Stomach (tissue), 9 donors: Measurements from ENCODE around the gene TMEM258. TPM values are rescaled to one million over a fixed set of nuclear protein-coding genes. Genes with fewer than 3 reads are reported as not detected.

Source experiments
- DNase-seq, 2 donors: peaks; one replicate each; pipeline versions ENCODE4 v3.0.0 to v3.0.0-alpha.2; 2013 to 2019
- H3K27ac ChIP-seq, 5 donors: fragments of 200-600 bp in 4 of 5; sonication (generic) in 4 of 5; one replicate each; pipeline ENCODE4 v1.5.1; 2013 to 2019; ENCODE audit warnings: mild to moderate bottlenecking in 1 of 5, moderate library complexity in 1 of 5
- H3K27me3 ChIP-seq, 3 donors: fragments of 200-600 bp; sonication (generic); one replicate each; pipeline ENCODE4 v1.5.1; 2017 to 2019; ENCODE audit warnings: mixed run types in 1 of 3
- H3K36me3 ChIP-seq, 4 donors: fragments of 200-600 bp; sonication (generic); 1 replicate in 3 of 4; 2 replicates in 1 of 4; pipeline ENCODE4 v1.5.1; 2016 to 2019
- H3K4me1 ChIP-seq, 4 donors: fragments of 200-600 bp; sonication (generic); one replicate each; pipeline ENCODE4 v1.5.1; 2016 to 2019
- H3K4me3 ChIP-seq, 4 donors: fragments of 200-600 bp; sonication (generic) in 3 of 4; one replicate each; pipeline ENCODE4 v1.5.1; 2016 to 2019; ENCODE audit warnings: mild to moderate bottlenecking in 1 of 4
- H3K9me3 ChIP-seq, 4 donors: fragments of 200-600 bp; sonication (generic); one replicate each; pipeline ENCODE4 v1.5.1; 2016 to 2019
- EP300 ChIP-seq: sonication (generic); formaldehyde crosslinking; IDR thresholded peaks from one replicate; pipeline ENCODE4 v1.6.1; 2017; ENCODE audit warnings: antibody characterized with exemption
- POLR2A ChIP-seq, 4 donors: fragments of 450-650 bp; IDR thresholded peaks; one replicate each; pipeline ENCODE4 v1.6.1; 2016; ENCODE audit warnings: antibody characterized with exemption in 4 of 4, control low read depth in 2 of 4, mild to moderate bottlenecking in 1 of 4, moderate library complexity in 1 of 4
- POLR2AphosphoS5 ChIP-seq, 3 donors: sonication (generic); formaldehyde crosslinking; IDR thresholded peaks; one replicate each; pipeline ENCODE4 v1.6.1; 2016; ENCODE audit warnings: antibody characterized with exemption in 3 of 3
- WGBS, 5 donors: extraction: QIAGEN DNeasy Blood & Tissue Kit in 3 of 5; methylation state at CpG; one replicate each; pipeline versions ENCODE4 v1.1.5 to v1.1.7; 2013 to 2018; 5-methylcytosine and 5-hydroxymethylcytosine counted together
- intact Hi-C: fragments of 100-400 bp; cut with DNase I; formaldehyde crosslinking; loops from one replicate; pipeline ENCODE4 v1.15.1; 2023; ENCODE audit warnings: low total_unique reads
- polyA plus RNA-seq, 3 donors: library from polyadenylated mRNA; stranded (reverse); fragments of 200-250 nt; gene quantifications; one replicate each; pipeline ENCODE4 v1.2.3, GENCODE V29; 2013
- total RNA-seq, 5 donors: library from RNA; depleted of rRNA; stranded (reverse); fragments of >200 nt; gene quantifications; one replicate each; pipeline versions ENCODE4 v1.1.0 to v1.2.3, GENCODE V29; 2014 to 2016
- TF ChIP-seq, protein P1 (sequence below), 7 experiments: fragments of 450-650 bp in 4 of 7; fragments of 200-600 bp in 3 of 7; sonication (generic) in 3 of 7; IDR thresholded peaks; one replicate each; pipeline ENCODE4 v1.5.1; 2016 to 2019; ENCODE audit warnings: antibody characterized with exemption in 7 of 7, control low read depth in 2 of 7, mild to moderate bottlenecking in 1 of 7
- donor health status: healthy with polysubstance abuse.
- donor health status: Bipolar disorder and iron deficiency.
- donor health status: healthy.

The TMEM258 gene
- total and polyA plus RNA-seq, 8 donors, result 24.1 to 274 (median 50.3) TPM; not detected in 1

DNA sequence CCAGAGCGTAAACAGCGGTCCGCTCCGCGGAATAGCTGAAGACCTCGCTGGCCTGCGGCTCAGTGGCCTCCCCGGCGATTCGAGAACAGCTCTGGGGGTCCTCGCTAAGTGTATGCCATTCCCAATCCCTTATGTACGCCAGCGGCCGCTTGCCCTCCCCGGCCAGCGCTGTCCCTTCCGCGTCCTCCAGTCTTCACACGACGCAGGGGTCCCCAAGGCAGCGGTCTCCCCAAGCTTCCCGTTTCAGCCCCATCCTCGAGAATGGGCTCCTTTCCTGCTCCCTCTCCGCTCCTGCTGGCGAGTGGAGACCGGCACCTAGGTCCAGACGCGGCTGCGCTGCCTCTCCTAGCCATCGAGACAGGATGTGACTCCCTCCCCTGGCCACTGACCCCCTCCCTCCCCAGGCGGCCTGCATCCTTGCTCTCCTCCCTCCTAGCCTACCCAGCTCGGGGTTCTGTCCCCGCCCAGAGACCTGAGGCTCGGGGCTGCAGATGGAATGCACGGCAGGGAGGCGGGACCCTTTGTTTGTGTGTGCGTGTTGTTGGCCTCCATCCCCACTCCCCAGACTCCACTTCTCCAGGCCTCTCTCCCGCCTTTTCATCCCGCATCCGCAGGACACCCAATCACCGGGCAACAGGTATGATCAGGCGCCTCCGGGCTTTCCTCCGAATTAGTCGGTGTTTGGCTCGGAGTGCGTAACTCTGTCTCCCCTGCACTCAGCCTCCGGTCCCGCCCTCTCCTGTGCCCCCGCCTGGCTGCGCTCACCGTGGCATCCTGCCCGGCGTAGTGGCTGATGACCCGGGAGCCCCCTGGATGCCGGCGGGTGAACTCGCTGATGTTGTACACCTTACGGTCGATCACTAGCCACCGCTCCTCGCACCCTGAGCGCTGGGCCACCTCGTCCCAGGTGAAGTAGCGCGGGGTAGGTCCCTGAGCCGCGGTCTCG lies 23.7 kb upstream of the TMEM258 start:
- peaks cover 7 to 31% (median 25%) of the 10 kb centered on the region in 4 donors for H3K4me1 ChIP-seq
- peaks cover 9 to 23% (median 14%) of the 10 kb centered on the region in 4 donors for H3K36me3 ChIP-seq
- WGBS, 5 donors, result 0 to 1% (median 0%) methylated on average over 45 to 69 of the region's 69 CpGs
- peak; percentile 47 to 84 for DNase-seq
- intact Hi-C loops, result loop anchor here (10.0 kb wide), 1 partner anchor 139 kb away; the partner anchor contains the start of gene BEST1
- no peaks in the 10 kb centered on the region for H3K9me3 ChIP-seq
- peaks cover 0 to 13% (median 0%) of the 10 kb centered on the region in 3 donors for H3K27me3 ChIP-seq
- H3K4me3 ChIP-seq, result peak overlapping the region; percentile 60 to 78 (median 72)
- TF ChIP-seq EP300, result no peak
- no peak for TF ChIP-seq POLR2A (IDR thresholded peaks at IDR 0.05)
- TF ChIP-seq, protein P1, sequence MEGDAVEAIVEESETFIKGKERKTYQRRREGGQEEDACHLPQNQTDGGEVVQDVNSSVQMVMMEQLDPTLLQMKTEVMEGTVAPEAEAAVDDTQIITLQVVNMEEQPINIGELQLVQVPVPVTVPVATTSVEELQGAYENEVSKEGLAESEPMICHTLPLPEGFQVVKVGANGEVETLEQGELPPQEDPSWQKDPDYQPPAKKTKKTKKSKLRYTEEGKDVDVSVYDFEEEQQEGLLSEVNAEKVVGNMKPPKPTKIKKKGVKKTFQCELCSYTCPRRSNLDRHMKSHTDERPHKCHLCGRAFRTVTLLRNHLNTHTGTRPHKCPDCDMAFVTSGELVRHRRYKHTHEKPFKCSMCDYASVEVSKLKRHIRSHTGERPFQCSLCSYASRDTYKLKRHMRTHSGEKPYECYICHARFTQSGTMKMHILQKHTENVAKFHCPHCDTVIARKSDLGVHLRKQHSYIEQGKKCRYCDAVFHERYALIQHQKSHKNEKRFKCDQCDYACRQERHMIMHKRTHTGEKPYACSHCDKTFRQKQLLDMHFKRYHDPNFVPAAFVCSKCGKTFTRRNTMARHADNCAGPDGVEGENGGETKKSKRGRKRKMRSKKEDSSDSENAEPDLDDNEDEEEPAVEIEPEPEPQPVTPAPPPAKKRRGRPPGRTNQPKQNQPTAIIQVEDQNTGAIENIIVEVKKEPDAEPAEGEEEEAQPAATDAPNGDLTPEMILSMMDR (IDR thresholded peaks at IDR 0.05), result no peak
- no peak for TF ChIP-seq POLR2AphosphoS5 (IDR thresholded peaks at IDR 0.05)
- peak overlapping the region; percentile 69 to 98 (median 93) for H3K27ac ChIP-seq

GRCh38 chr11:61814958-61815789 lies 22.8 kb upstream of the TMEM258 start:
- 1 to 5% (median 2%) methylated on average over 28 to 66 of the region's 66 CpGs for WGBS, 5 donors
- DNase-seq, result peak; percentile 94 to 97
- H3K27ac ChIP-seq, result peak overlapping the region; percentile 69 to 98 (median 93)
- no peaks in the 10 kb centered on the region for H3K9me3 ChIP-seq
- H3K4me3 ChIP-seq, result peak overlapping the region; percentile 60 to 78 (median 72)
- TF ChIP-seq POLR2AphosphoS5 (IDR thresholded peaks at IDR 0.05), result peak; percentile 96 to 98 (median 97)
- TF ChIP-seq POLR2A (IDR thresholded peaks at IDR 0.05), result peak in 2 of 4 donors; percentile 66 to 93
- no peak for TF ChIP-seq EP300
- TF ChIP-seq, protein P1 (IDR thresholded peaks at IDR 0.05), result no peak
- peaks cover 0 to 13% (median 0%) of the 10 kb centered on the region in 3 donors for H3K27me3 ChIP-seq
- intact Hi-C loops, result loop anchor here (10.0 kb wide), 1 partner anchor 140 kb away; the partner anchor contains the start of gene BEST1
- H3K36me3 ChIP-seq, result peaks cover 17 to 32% (median 23%) of the 10 kb centered on the region in 4 donors
- peaks cover 7 to 31% (median 25%) of the 10 kb centered on the region in 4 donors for H3K4me1 ChIP-seq

DNA sequence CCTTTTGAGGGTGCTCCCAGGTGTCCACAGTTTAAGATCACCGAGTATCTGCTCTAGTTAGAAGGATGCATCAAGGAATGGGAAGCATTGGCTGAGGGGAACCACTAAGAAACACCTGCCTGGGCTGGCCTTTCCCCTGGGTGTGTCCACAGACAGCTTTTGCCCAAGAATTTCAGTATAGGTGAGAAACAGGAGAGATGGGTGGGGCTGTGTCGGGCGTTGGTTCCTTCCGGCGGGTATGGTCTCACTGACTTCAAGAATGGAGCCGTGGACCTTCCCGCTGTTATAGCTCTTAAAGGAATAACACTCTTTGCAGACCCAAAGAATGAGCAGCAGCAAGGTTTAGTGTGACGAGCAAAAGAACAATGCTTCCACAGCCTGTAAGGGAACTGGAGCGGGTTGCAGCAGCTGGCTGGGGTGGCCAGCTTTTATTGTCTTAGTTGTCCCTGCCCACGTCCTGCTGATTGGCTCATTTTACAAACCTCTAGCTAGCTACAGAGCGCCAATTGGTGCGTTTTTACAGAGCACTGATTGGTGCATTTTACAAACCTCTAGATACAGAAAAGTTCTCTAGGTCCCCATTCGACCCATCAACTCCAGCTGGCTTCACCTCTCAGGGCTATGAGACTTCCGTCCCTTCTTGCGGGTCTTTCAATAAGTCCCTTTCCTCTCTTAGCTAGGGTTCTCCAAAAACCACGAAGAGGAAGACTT lies 22.0 kb upstream of the TMEM258 start:
- WGBS, 5 donors, result 59 to 70% (median 68%) methylated on average over 16 of the region's 16 CpGs
- Histone ChIP-seq H3K27ac (peak overlapping the region; percentile 54 to 98 (median 93)), H3K9me3 (no peaks in the 10 kb centered on the region), H3K4me1 (peaks cover 7 to 31% (median 25%) of the 10 kb centered on the region in 4 donors), H3K4me3 (peak overlapping the region; percentile 60 to 78 (median 72)), H3K27me3 (peaks cover 0 to 13% (median 0%) of the 10 kb centered on the region in 3 donors), H3K36me3 (peaks cover 17 to 40% (median 30%) of the 10 kb centered on the region in 4 donors)
- DNase-seq, result peak in 1 of 2 donors; percentile 70
- intact Hi-C loops, result loop anchor here (10.0 kb wide), 1 partner anchor 140 kb away; the partner anchor contains the start of gene BEST1
- TF ChIP-seq, protein P1 (IDR thresholded peaks at IDR 0.05), result no peak
- TF ChIP-seq POLR2A (IDR thresholded peaks at IDR 0.05), result no peak
- no peak for TF ChIP-seq EP300
- no peak for TF ChIP-seq POLR2AphosphoS5 (IDR thresholded peaks at IDR 0.05)
